Measurements from ENCODE around the gene CEACAM1.

DNA sequence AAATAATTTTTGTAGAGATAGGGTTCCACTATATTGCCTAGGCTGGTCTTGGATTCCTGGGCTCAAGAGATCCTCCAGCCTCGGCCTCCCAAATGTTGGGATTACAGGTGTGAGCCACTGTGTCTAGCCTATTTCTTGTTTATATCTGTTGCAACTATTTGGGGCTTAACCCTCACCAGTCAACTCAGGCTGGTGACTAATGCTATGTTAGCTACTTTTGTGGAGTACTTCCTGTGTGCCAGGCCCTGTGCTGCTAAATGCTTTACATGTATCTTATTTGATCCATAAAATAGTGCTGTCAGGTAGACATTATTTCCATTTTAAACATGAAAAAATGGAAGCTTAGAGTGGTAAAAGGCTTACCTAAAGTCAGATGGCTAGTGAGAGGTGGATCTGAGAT is 13.8 kb downstream of the CEACAM1 start:
- TF ChIP-seq TARDBP (IDR thresholded peaks at IDR 0.05) (no peak), ARNT (IDR thresholded peaks at IDR 0.05) (no peak), FOXM1 (IDR thresholded peaks at IDR 0.05; ENCODE audit: borderline replicate concordance) (no peak), ELF4 (IDR thresholded peaks at IDR 0.05) (no peak), BHLHE40 (IDR thresholded peaks at IDR 0.05; ENCODE audit: borderline replicate concordance) (no peak), FOXK2 (IDR thresholded peaks at IDR 0.05) (no peak), LEF1 (IDR thresholded peaks at IDR 0.05; ENCODE audit: borderline replicate concordance) (no peak), CTBP1 (IDR thresholded peaks at IDR 0.05; ENCODE audit: borderline replicate concordance) (no peak), ZNF384 (IDR thresholded peaks at IDR 0.05) (no peak), FOXA1 (IDR thresholded peaks at IDR 0.05) (no peak), HDGF (IDR thresholded peaks at IDR 0.05; ENCODE audit: borderline replicate concordance) (no peak)
- TF ChIP-seq, protein P1, sequence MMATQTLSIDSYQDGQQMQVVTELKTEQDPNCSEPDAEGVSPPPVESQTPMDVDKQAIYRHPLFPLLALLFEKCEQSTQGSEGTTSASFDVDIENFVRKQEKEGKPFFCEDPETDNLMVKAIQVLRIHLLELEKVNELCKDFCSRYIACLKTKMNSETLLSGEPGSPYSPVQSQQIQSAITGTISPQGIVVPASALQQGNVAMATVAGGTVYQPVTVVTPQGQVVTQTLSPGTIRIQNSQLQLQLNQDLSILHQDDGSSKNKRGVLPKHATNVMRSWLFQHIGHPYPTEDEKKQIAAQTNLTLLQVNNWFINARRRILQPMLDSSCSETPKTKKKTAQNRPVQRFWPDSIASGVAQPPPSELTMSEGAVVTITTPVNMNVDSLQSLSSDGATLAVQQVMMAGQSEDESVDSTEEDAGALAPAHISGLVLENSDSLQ (IDR thresholded peaks at IDR 0.05): no peak

All from HEK293T (cell line).